A549 treated with dexamethasone at 1 μM for 4 hours (cell line): ENCODE results near the gene ZFP30. TPM values are rescaled to one million over a fixed set of nuclear protein-coding genes. Genes with fewer than 3 reads are reported as not detected.

ENCODE experiments used
- total RNA-seq: library from RNA; stranded (reverse); fragments of 200-300 nt; extraction: Qiagen RNA extraction; gene quantifications from 5 replicates; pipeline ENCODE4 v1.2.3, GENCODE V29; 2022

ZFP30 gene
- 5.7 to 9.3 TPM (median 8.0 TPM) in 5 replicates for total RNA-seq

GRCh38 chr19:37655301-37655688, at the start of gene ZFP30:
ZFP30 (minus strand) TSS chr19:37655465; CDS start chr19:37647822, 7,643 bp downstream.

GRCh38 chr19:37594304-37594981, 60.8 kb downstream of the ZFP30 start, which contains the start of the genes ZNF540 and ZNF571:
ZNF540 (plus strand) TSS chr19:37594876; CDS start chr19:37598448, 3,572 bp downstream.
ZNF571 (minus strand) TSS chr19:37594792; CDS start chr19:37586676, 8,116 bp downstream.

Other genes with a start within 250 kb of the ZFP30 start
- 3.9 to 6.7 TPM (median 5.0 TPM) in 5 replicates for gene ZNF569, start 188.0 kb downstream of the ZFP30 start, total RNA-seq
- gene ZNF570, start 186.1 kb downstream of the ZFP30 start, total RNA-seq: 2.7 to 3.7 TPM (median 3.5 TPM) in 5 replicates
- 0.05 to 0.09 TPM (median 0.05 TPM) in 4 of 5 replicates, not detected in the other for gene ZNF793, start 148.5 kb downstream of the ZFP30 start, total RNA-seq
- gene ZNF571, start 60.7 kb downstream of the ZFP30 start, total RNA-seq: 1.0 to 1.2 TPM (median 1.1 TPM) in 5 replicates
- gene ZNF540, start 60.6 kb downstream of the ZFP30 start, total RNA-seq: 0.05 to 0.17 TPM (median 0.16 TPM) in 4 of 5 replicates, not detected in the other
- gene ZNF607, start 64.3 kb upstream of the ZFP30 start, total RNA-seq: 3.6 to 6.3 TPM (median 5.5 TPM) in 5 replicates
- 1.8 to 3.4 TPM (median 2.4 TPM) in 5 replicates for gene ZNF573, start 124.1 kb upstream of the ZFP30 start, total RNA-seq